HFFc6 (cell line): ENCODE measurements around the gene SH2D2A. TPM values are rescaled to one million over a fixed set of nuclear protein-coding genes. Genes with fewer than 3 reads are reported as not detected.

ENCODE experiments used
- DNase-seq: peaks from one replicate; pipeline ENCODE4 v3.0.0-alpha.2; 2018
- H3K27ac Mint-ChIP-seq: 2 replicates; pipeline ENCODE4 v1.8.0; 2020; ENCODE audit warnings: mild to moderate bottlenecking, mixed read lengths
- H3K27me3 Mint-ChIP-seq: 2 replicates; pipeline ENCODE4 v1.8.0; 2021; ENCODE audit warnings: mild to moderate bottlenecking, moderate library complexity, mixed read lengths; ENCODE audit not compliant: insufficient read depth
- H3K36me3 Mint-ChIP-seq: 2 replicates; pipeline ENCODE4 v1.8.0; 2021; ENCODE audit warnings: low read depth, mixed read lengths
- H3K4me1 Mint-ChIP-seq: 2 replicates; pipeline ENCODE4 v1.8.0; 2020; ENCODE audit warnings: low read depth, mixed read lengths
- H3K4me3 Mint-ChIP-seq: 2 replicates; pipeline ENCODE4 v1.8.0; 2020; ENCODE audit warnings: mild to moderate bottlenecking, moderate library complexity, mixed read lengths
- H3K9me3 Mint-ChIP-seq: 2 replicates; pipeline ENCODE4 v1.8.0; 2020; ENCODE audit warnings: mild to moderate bottlenecking, mixed read lengths
- CTCF ChIP-seq: fragments of 200-600 bp; sonication (generic); IDR thresholded peaks from 2 replicates; pipeline ENCODE4 v1.5.0; 2021; ENCODE audit warnings: antibody characterized with exemption, mild to moderate bottlenecking
- total RNA-seq, 6 experiments: library from RNA; stranded (reverse); fragmentation: NEBNext Ultra II Directional; extraction: Animal tissue kit (Norgen Biotek cat#: 25700); gene quantifications; 2 replicates in 1 of 6; 3 replicates in 5 of 6; pipeline ENCODE4 v1.2.3, GENCODE V29; 2021

The SH2D2A gene
- total RNA-seq, 6 experiments from 2014 or later, result 0.09 to 0.17 TPM; not detected in 4

- H3K9me3 Mint-ChIP-seq, result no peaks in the 10 kb centered on the region
- no peak for TF ChIP-seq CTCF
- H3K27ac Mint-ChIP-seq, result no peak overlapping the region
- H3K27me3 Mint-ChIP-seq, result peaks cover 11% of the 10 kb centered on the region
- H3K4me3 Mint-ChIP-seq, result no peak overlapping the region
- H3K36me3 Mint-ChIP-seq, result no peaks in the 10 kb centered on the region
- no peak for DNase-seq
- peaks cover 24% of the 10 kb centered on the region for H3K4me1 Mint-ChIP-seq
Measured at GRCh38 chr1:156809281-156809680, 7.4 kb downstream of the SH2D2A start.

GRCh38 chr1:156808186-156809030 is 8.2 kb downstream of the SH2D2A start:
- TF ChIP-seq CTCF, result no peak
- H3K27me3 Mint-ChIP-seq, result peaks cover 11% of the 10 kb centered on the region
- DNase-seq, result no peak
- H3K9me3 Mint-ChIP-seq, result no peaks in the 10 kb centered on the region
- H3K4me1 Mint-ChIP-seq, result peaks cover 24% of the 10 kb centered on the region
- H3K4me3 Mint-ChIP-seq, result no peak overlapping the region
- no peak overlapping the region for H3K27ac Mint-ChIP-seq
- no peaks in the 10 kb centered on the region for H3K36me3 Mint-ChIP-seq

- H3K4me3 Mint-ChIP-seq, result no peak overlapping the region
- no peak for DNase-seq
- H3K4me1 Mint-ChIP-seq, result peaks cover 17% of the 10 kb centered on the region
- H3K36me3 Mint-ChIP-seq, result no peaks in the 10 kb centered on the region
- no peak for TF ChIP-seq CTCF
- peaks cover 13% of the 10 kb centered on the region for H3K27me3 Mint-ChIP-seq
- H3K9me3 Mint-ChIP-seq, result no peaks in the 10 kb centered on the region
- no peak overlapping the region for H3K27ac Mint-ChIP-seq
Measured at GRCh38 chr1:156807627-156808026, 9.0 kb downstream of the SH2D2A start.

- H3K9me3 Mint-ChIP-seq, result no peaks in the 10 kb centered on the region
- no peak overlapping the region for H3K27ac Mint-ChIP-seq
- no peak for DNase-seq
- H3K4me3 Mint-ChIP-seq, result no peak overlapping the region
- peaks cover 11% of the 10 kb centered on the region for H3K27me3 Mint-ChIP-seq
- TF ChIP-seq CTCF, result no peak
- H3K4me1 Mint-ChIP-seq, result peaks cover 21% of the 10 kb centered on the region
- H3K36me3 Mint-ChIP-seq, result 0 out of 2 replicates have a peak, but pooled peaks cover 5% of the 10 kb centered on the region
Measured at GRCh38 chr1:156806512-156807440, 9.9 kb downstream of the SH2D2A start.

GRCh38 chr1:156805766-156806511 is 10.7 kb downstream of the SH2D2A start:
- Mint-ChIP-seq H3K27ac (no peak overlapping the region), H3K9me3 (no peaks in the 10 kb centered on the region), H3K36me3 (peaks cover 6% of the 10 kb centered on the region; the same call in 1 of the 2 replicates), H3K4me1 (peaks cover 29% of the 10 kb centered on the region), H3K4me3 (no peak overlapping the region), H3K27me3 (peaks cover 4% of the 10 kb centered on the region; the same call in 1 of the 2 replicates)
- DNase-seq, result peak; percentile 43
- no peak for TF ChIP-seq CTCF
